Breast epithelium (tissue), 4 donors: ENCODE data around the gene DGKQ. TPM values are rescaled to one million over a fixed set of nuclear protein-coding genes. Genes with fewer than 3 reads are reported as not detected.

Experiments used
- DNase-seq, 2 donors: peaks; one replicate each; pipeline ENCODE4 v3.0.0-alpha.2; 2019; ENCODE audit warnings: low spot score in 2 of 2
- H3K27ac ChIP-seq, 2 donors: fragments of 200-600 bp; sonication (generic) in 1 of 2; one replicate each; pipeline ENCODE4 v1.5.1; 2016 to 2019; ENCODE audit warnings: mild to moderate bottlenecking in 1 of 2
- H3K27me3 ChIP-seq, 2 donors: fragments of 200-600 bp; sonication (generic) in 1 of 2; one replicate each; pipeline versions ENCODE4 v1.5.1 to v1.6.0; 2017 to 2019; ENCODE audit warnings: control low read depth in 1 of 2, mild to moderate bottlenecking in 1 of 2
- H3K36me3 ChIP-seq: fragments of 200-600 bp; one replicate; pipeline ENCODE4 v1.5.1; 2019
- H3K4me1 ChIP-seq, 2 donors: fragments of 200-600 bp; sonication (generic); one replicate each; pipeline ENCODE4 v1.5.1; 2016 to 2019; ENCODE audit warnings: control low read depth in 1 of 2
- H3K4me3 ChIP-seq, 3 donors: fragments of 200-600 bp; sonication (generic); 1 replicate in 2 of 3; 2 replicates in 1 of 3; pipeline ENCODE4 v1.5.1; 2016 to 2019; ENCODE audit warnings: mild to moderate bottlenecking in 3 of 3, moderate library complexity in 2 of 3
- H3K9me3 ChIP-seq, 2 donors: fragments of 200-600 bp; sonication (generic) in 1 of 2; one replicate each; pipeline ENCODE4 v1.5.1; 2016 to 2019; ENCODE audit warnings: control low read depth in 1 of 2
- POLR2A ChIP-seq: fragments of 450-650 bp; IDR thresholded peaks from one replicate; pipeline ENCODE4 v1.6.1; 2016; ENCODE audit warnings: antibody characterized with exemption, mild to moderate bottlenecking, moderate library complexity
- POLR2AphosphoS5 ChIP-seq, 3 donors: sonication (generic); formaldehyde crosslinking; IDR thresholded peaks; one replicate each; pipeline ENCODE4 v1.6.1; 2017; ENCODE audit warnings: antibody characterized with exemption in 3 of 3
- intact Hi-C: fragments of 100-400 bp; cut with DNase I; formaldehyde crosslinking; loops from one replicate; pipeline ENCODE4 v1.15.1; 2023; ENCODE audit warnings: low total_unique reads
- total RNA-seq, 3 donors: library from RNA; depleted of rRNA; stranded (reverse); fragments of >200 nt; gene quantifications; one replicate each; pipeline ENCODE4 v1.1.0, GENCODE V29; 2016
- TF ChIP-seq, protein P1 (sequence below), 3 donors: fragments of 450-650 bp; IDR thresholded peaks; one replicate each; pipeline ENCODE4 v1.5.1; 2016 to 2017; ENCODE audit warnings: antibody characterized with exemption in 3 of 3, mild to moderate bottlenecking in 3 of 3, moderate library complexity in 3 of 3

Gene DGKQ
- total RNA-seq, 3 donors from 2014 or later: 5.3 to 9.4 (median 8.8) TPM

DNA sequence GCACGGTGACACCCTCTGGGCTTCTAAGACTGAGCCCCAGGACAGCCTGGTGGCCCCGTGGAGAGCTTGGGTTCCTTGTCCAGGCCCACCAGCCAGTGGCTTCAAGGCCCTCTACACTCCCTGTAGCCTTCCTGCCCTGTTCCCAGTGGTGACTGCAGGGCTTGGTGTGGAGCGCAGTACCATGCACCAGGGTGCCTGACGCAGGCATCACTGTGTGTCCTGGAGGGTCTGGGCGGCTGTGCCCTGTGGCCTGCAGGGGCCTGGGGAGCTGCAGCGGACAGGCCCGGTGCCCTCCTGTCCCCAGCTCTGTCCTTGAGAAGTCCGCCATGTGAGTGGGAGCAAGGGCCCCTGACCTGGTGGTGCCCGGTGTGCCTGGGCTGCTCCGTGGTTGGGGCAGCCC is 42.4 kb upstream of the DGKQ start:
- TF ChIP-seq, protein P1, sequence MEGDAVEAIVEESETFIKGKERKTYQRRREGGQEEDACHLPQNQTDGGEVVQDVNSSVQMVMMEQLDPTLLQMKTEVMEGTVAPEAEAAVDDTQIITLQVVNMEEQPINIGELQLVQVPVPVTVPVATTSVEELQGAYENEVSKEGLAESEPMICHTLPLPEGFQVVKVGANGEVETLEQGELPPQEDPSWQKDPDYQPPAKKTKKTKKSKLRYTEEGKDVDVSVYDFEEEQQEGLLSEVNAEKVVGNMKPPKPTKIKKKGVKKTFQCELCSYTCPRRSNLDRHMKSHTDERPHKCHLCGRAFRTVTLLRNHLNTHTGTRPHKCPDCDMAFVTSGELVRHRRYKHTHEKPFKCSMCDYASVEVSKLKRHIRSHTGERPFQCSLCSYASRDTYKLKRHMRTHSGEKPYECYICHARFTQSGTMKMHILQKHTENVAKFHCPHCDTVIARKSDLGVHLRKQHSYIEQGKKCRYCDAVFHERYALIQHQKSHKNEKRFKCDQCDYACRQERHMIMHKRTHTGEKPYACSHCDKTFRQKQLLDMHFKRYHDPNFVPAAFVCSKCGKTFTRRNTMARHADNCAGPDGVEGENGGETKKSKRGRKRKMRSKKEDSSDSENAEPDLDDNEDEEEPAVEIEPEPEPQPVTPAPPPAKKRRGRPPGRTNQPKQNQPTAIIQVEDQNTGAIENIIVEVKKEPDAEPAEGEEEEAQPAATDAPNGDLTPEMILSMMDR (IDR thresholded peaks at IDR 0.05): no peak
- no peak for TF ChIP-seq POLR2AphosphoS5 (IDR thresholded peaks at IDR 0.05)
- no peak for TF ChIP-seq POLR2A
- H3K27me3 ChIP-seq: no peaks in the 10 kb centered on the region
- no peaks in the 10 kb centered on the region for H3K36me3 ChIP-seq
- H3K27ac ChIP-seq: no peak overlapping the region
- intact Hi-C loops: no loop called here
- H3K4me1 ChIP-seq: peaks cover 2 to 4% of the 10 kb centered on the region in 2 donors
- H3K4me3 ChIP-seq: no peak overlapping the region
- H3K9me3 ChIP-seq: no peaks in the 10 kb centered on the region
- DNase-seq: no peak

DNA sequence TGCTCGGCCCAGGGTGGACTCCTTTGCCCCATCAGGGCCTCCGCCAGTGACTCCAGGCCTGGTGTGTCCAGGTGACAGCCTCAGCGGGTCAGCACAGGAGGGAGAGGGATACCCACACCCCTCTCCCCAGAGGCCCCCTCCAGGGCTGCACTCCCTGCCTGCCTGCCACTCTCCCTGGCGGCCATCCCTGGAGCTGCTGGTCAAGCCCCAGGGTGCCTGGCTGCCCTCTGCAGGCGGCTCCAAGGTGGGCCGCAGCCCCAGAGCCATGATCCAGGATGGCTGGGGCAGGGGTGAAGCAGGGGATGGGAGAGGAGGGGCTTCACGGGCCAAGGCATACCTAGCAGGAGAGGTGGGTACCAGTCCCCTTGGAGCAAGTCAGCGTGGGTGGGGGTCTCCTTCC is 41.8 kb upstream of the DGKQ start:
- Histone ChIP-seq H3K27ac (no peak overlapping the region), H3K36me3 (no peaks in the 10 kb centered on the region), H3K9me3 (no peaks in the 10 kb centered on the region), H3K4me3 (no peak overlapping the region), H3K27me3 (no peaks in the 10 kb centered on the region), H3K4me1 (peaks cover 7 to 8% of the 10 kb centered on the region in 2 donors)
- intact Hi-C loops: no loop called here
- no peak for DNase-seq
- TF ChIP-seq, protein P1 (IDR thresholded peaks at IDR 0.05): no peak

DNA sequence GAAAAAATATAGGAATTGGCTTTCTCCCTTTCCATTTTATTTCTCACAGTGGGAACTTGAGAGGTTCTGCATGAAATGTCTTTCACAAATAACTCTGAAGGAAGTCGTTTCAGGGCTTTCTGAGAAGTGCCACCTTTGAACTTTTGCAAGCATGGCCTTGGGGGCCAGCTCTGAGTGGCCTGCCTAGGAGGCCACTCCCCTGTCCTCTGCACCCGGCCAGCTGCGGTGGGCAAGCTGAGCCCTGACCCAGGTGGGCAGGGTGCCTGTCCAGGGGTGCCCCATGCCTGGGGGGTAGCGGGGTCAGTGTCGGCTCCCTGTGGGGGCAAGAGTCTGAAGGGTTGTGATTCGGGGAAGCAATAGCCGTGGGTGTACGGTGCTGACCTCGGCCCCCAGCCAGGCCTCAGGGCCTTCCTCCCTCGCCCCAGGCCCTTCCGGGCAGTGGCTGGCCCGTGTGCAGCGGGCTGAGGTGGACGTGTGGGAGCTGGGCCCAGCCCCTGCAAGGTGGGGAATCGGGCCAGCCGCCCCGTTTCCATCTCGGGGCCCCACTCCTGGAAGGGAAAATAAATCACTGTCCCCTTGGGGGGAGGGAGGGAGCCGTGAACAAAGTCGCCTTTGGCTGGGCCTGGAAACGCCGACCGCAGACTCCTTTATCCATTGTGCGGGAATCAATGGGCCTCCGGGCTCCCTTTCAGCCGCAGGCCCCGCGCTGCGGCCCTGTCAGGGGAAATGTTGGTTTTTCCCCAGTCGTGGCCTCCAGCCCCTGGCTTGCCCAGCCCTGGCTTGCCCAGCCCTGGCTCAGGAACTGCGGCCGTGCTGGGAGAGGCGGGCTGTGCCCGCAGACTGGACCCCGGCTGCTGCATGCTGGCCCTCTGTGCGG is 41.2 kb upstream of the DGKQ start:
- Histone ChIP-seq H3K27me3 (no peaks in the 10 kb centered on the region), H3K4me1 (peaks cover 9 to 11% of the 10 kb centered on the region in 2 donors), H3K9me3 (no peaks in the 10 kb centered on the region), H3K36me3 (no peaks in the 10 kb centered on the region), H3K27ac (no peak overlapping the region), H3K4me3 (no peak overlapping the region)
- DNase-seq: no peak
- TF ChIP-seq, protein P1 (IDR thresholded peaks at IDR 0.05): no peak
- TF ChIP-seq POLR2AphosphoS5 (IDR thresholded peaks at IDR 0.05): no peak
- TF ChIP-seq POLR2A: no peak
- intact Hi-C loops: no loop called here

DNA sequence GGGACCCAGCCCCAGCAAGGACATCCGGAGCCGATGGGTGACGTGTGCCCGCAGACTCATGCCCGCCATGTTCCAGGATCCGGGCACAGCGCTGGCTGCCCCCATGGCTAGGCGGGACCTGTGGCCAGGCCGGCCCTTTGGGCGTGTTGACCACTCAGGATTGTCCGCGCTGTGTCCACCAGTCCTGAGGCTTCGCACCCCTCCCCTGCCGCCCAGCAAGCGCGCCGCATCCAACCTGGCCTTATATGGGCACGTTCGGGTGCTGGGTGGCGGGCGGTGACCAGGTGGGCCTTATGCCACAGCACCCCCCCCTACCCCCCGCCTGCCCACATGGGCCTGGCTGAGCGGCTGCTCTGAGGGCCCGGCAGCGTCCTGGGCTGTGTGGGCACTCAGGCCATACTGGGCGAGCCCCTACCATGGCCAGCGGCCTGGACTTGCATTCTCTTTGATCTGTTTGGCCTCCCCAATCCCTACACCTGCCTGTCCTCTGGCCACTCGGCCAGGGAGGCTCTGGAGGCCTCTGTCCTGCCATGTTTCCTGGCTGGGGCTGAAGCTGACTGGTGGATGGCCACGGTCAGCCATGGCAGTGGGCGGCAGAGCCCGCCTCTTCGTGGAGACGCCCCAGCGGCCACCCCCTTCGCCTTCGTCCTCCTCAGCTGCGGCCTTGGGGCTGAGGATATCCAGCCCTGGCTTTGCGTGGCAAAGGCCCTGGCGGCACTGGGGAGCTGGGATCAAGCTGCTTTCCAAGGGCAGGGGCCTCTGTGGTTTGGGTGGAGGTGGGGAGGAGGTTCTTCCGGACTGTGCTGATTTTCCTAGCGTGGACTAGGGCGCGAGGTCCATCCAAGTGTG is 40.1 kb upstream of the DGKQ start:
- H3K36me3 ChIP-seq: no peaks in the 10 kb centered on the region
- no peak for DNase-seq
- H3K9me3 ChIP-seq: no peaks in the 10 kb centered on the region
- intact Hi-C loops: no loop called here
- H3K27me3 ChIP-seq: no peaks in the 10 kb centered on the region
- no peak overlapping the region for H3K27ac ChIP-seq
- H3K4me3 ChIP-seq: no peak overlapping the region
- H3K4me1 ChIP-seq: peaks cover 9 to 16% of the 10 kb centered on the region in 2 donors
- TF ChIP-seq POLR2A: no peak
- TF ChIP-seq, protein P1 (IDR thresholded peaks at IDR 0.05): no peak
- TF ChIP-seq POLR2AphosphoS5 (IDR thresholded peaks at IDR 0.05): no peak
